HCT116 (cell line): Measurements from ENCODE around the gene NEO1. TPM values are rescaled to one million over a fixed set of nuclear protein-coding genes. Genes with fewer than 3 reads are reported as not detected.

Experiments
- ATAC-seq: fragments of 200-7000 bp; cut with Tn5 transposase; 2 replicates; pipeline ENCODE4 v1.9.1; 2020; ENCODE audit warnings: mild to moderate bottlenecking, moderate library complexity
- BruUV-seq: library from RNA; stranded (reverse); fragments of 400-500 nt; replicated peaks from 2 replicates; lab custom pipeline; 2021; lab: Mats Ljungman, UMichigan
- CTCF ChIA-PET: fragments of 300-600 bp; sonication (Branson Sonifier 250); formaldehyde crosslinking; loops from one replicate; lab custom pipeline; 2021; ENCODE audit warnings: antibody characterized with exemption; lab: Charles Lee
- POLR2A ChIA-PET: fragments of 300-600, 350-600 bp; sonication (Branson Sonifier 250); formaldehyde crosslinking; loops from one replicate; lab custom pipeline; 2021; ENCODE audit warnings: antibody characterized with exemption; lab: Charles Lee
- RAD21 ChIA-PET, 2 experiments: fragments of 300-600 bp; sonication (Branson Sonifier 250); formaldehyde crosslinking; loops; one replicate each; lab custom pipeline; 2023; ENCODE audit warnings: low total read pairs in 2 of 2; ENCODE audit not compliant: uncharacterized antibody in 2 of 2, unreplicated experiment in 2 of 2, low non-redundant PET in 1 of 2; lab: Charles Lee
- DNase-seq: peaks from one replicate; pipeline ENCODE4 v3.0.0-alpha.2; 2010; ENCODE audit warnings: low read depth, low spot score
- H2AFZ ChIP-seq: fragments of 200-600 bp; shearing (Covaris generic), sonication (generic); 2 replicates; pipeline ENCODE4 v1.6.1; 2017; ENCODE audit warnings: low read depth, mixed run types, mixed read lengths, antibody characterized with exemption, low read length; ENCODE audit not compliant: poor library complexity, severe bottlenecking
- H3K27ac ChIP-seq: 2 replicates; pipeline ENCODE4 v1.5.1; 2012; ENCODE audit warnings: low read depth, low read length
- H3K27me3 ChIP-seq: fragments of 200-600 bp; sonication (generic); 2 replicates; pipeline ENCODE4 v1.6.1; 2016; ENCODE audit warnings: mixed run types, low read length, mixed read lengths; ENCODE audit not compliant: insufficient read depth
- H3K36me3 ChIP-seq, 2 experiments: fragments of 200-500 bp in 1 of 2; fragments of 200-600 bp in 1 of 2; sonication (Bioruptor generic) in 1 of 2; sonication (generic) in 1 of 2; 2 replicates each; pipeline versions ENCODE4 v1.5.1 to v1.6.1; 2014 to 2016; ENCODE audit warnings: low read length in 2 of 2, inconsistent platforms in 1 of 2, mixed read lengths in 1 of 2, mixed run types in 1 of 2; ENCODE audit not compliant: insufficient read depth in 2 of 2, control insufficient read depth in 1 of 2
- H3K4me1 ChIP-seq, 2 experiments: fragments of 200-600 bp in 1 of 2; sonication (generic) in 1 of 2; 2 replicates each; pipeline versions ENCODE4 v1.5.1 to v1.6.1; 2012 to 2017; ENCODE audit warnings: low read length in 2 of 2, inconsistent platforms in 1 of 2, mild to moderate bottlenecking in 1 of 2, mixed read lengths in 1 of 2, mixed run types in 1 of 2, moderate library complexity in 1 of 2; ENCODE audit not compliant: insufficient read depth in 2 of 2, control insufficient read depth in 1 of 2
- H3K4me2 ChIP-seq: fragments of 200-600 bp; sonication (generic); 2 replicates; pipeline ENCODE4 v1.6.1; 2017; ENCODE audit warnings: mixed run types, low read length, mixed read lengths
- H3K4me3 ChIP-seq, 2 experiments: fragments of 200-600 bp in 1 of 2; sonication (generic) in 1 of 2; replicated peaks in 1 of 2; 2 replicates each; pipeline ENCODE4 v1.5.1; 2011 to 2016; ENCODE audit warnings: low read length in 2 of 2, control low read depth in 1 of 2, low read depth in 1 of 2, mild to moderate bottlenecking in 1 of 2, mixed read lengths in 1 of 2, mixed run types in 1 of 2
- H3K79me2 ChIP-seq: fragments of 200-600 bp; sonication (generic); 2 replicates; pipeline ENCODE4 v1.6.1; 2017; ENCODE audit warnings: mild to moderate bottlenecking, mixed run types, low read length, moderate library complexity, mixed read lengths; ENCODE audit not compliant: insufficient read depth
- H3K9ac ChIP-seq: fragments of 200-600 bp; sonication (generic); 2 replicates; pipeline ENCODE4 v1.6.1; 2016; ENCODE audit warnings: low read length, mixed read lengths
- H3K9me2 ChIP-seq: fragments of 200-600 bp; sonication (generic), shearing (Covaris generic); 2 replicates; pipeline ENCODE4 v1.6.1; 2017; ENCODE audit warnings: mixed run types, mild to moderate bottlenecking, moderate library complexity; ENCODE audit not compliant: insufficient read depth
- H3K9me3 ChIP-seq, 2 experiments: fragments of 200-500 bp in 1 of 2; fragments of 200-600 bp in 1 of 2; sonication (Bioruptor generic) in 1 of 2; sonication (generic) in 1 of 2; 2 replicates each; pipeline ENCODE4 v1.6.1; 2014 to 2017; ENCODE audit warnings: low read length in 2 of 2, mixed read lengths in 2 of 2, inconsistent platforms in 1 of 2, low read depth in 1 of 2, mild to moderate bottlenecking in 1 of 2, mixed run types in 1 of 2, moderate library complexity in 1 of 2; ENCODE audit not compliant: control insufficient read depth in 1 of 2, insufficient read depth in 1 of 2
- H4K20me1 ChIP-seq: fragments of 200-600 bp; sonication (generic), shearing (Covaris generic); 2 replicates; pipeline ENCODE4 v1.6.1; 2017; ENCODE audit warnings: mixed run types, mild to moderate bottlenecking, moderate library complexity; ENCODE audit not compliant: insufficient read depth
- ELF1 ChIP-seq: IDR thresholded peaks from 2 replicates; pipeline ENCODE4 v1.6.1; 2012; ENCODE audit warnings: low read depth, borderline replicate concordance
- FOSL1 ChIP-seq: IDR thresholded peaks from 2 replicates; pipeline ENCODE4 v1.6.1; 2012; ENCODE audit warnings: low read depth
- POLR2AphosphoS5 ChIP-seq: IDR thresholded peaks from 2 replicates; pipeline ENCODE4 v1.6.1; 2011; ENCODE audit warnings: mild to moderate bottlenecking, low read depth, low read length, moderate library complexity
- SIN3A ChIP-seq: IDR thresholded peaks from 2 replicates; pipeline ENCODE4 v1.6.1; 2012; ENCODE audit warnings: low read depth
- SP1 ChIP-seq: IDR thresholded peaks from 2 replicates; pipeline ENCODE4 v1.6.1; 2012; ENCODE audit warnings: low read depth
- SRF ChIP-seq: IDR thresholded peaks from 2 replicates; pipeline ENCODE4 v1.6.1; 2012; ENCODE audit warnings: low read depth
- TCF7L2 ChIP-seq: IDR thresholded peaks from 2 replicates; pipeline ENCODE4 v1.7.0; 2011; ENCODE audit warnings: borderline replicate concordance, inconsistent platforms; ENCODE audit not compliant: insufficient read depth, insufficient read length; ENCODE audit errors: extremely low read depth
- ZBTB33 ChIP-seq: IDR thresholded peaks from 2 replicates; pipeline ENCODE4 v1.6.1; 2011; ENCODE audit warnings: mild to moderate bottlenecking, low read length, moderate library complexity; ENCODE audit not compliant: insufficient replicate concordance; ENCODE audit errors: extremely low read depth
- intact Hi-C: fragments of 100-400 bp; cut with micrococcal nuclease; formaldehyde crosslinking; loops from 2 replicates; pipeline ENCODE4 v1.10.0; 2022
- total RNA-seq: library from RNA; stranded (reverse); gene quantifications from one replicate; pipeline ENCODE4 v1.2.1, GENCODE V29; 2021; ENCODE audit not compliant: unreplicated experiment
- TF ChIP-seq, protein P1 (sequence below), 3 experiments: fragments of 200-600 bp in 1 of 3; sonication (generic) in 1 of 3; IDR thresholded peaks in 2 of 3; conservative IDR thresholded peaks in 1 of 3; 2 replicates each; pipeline ENCODE4 v1.5.1; 2012 to 2017; ENCODE audit warnings: low read depth in 2 of 3, low read length in 2 of 3, antibody characterized with exemption in 1 of 3, borderline replicate concordance in 1 of 3, control low read depth in 1 of 3, mild to moderate bottlenecking in 1 of 3, mixed read lengths in 1 of 3, mixed run types in 1 of 3, moderate library complexity in 1 of 3; ENCODE audit not compliant: insufficient read depth in 1 of 3

The NEO1 gene
- total RNA-seq, 1 experiment from 2014 or later = 30.0 TPM

- intact Hi-C loops = no loop called here
- Histone ChIP-seq H3K4me2 (no peak overlapping the region), H3K27me3 (no peaks in the 10 kb centered on the region), H3K9me3 (no peaks in the 10 kb centered on the region), H2AFZ (no peak overlapping the region), H3K9me2 (no peaks in the 10 kb centered on the region), H3K36me3 (no peaks in the 10 kb centered on the region), H3K9ac (no peak overlapping the region), H3K4me1 (peaks cover 0 to 2% of the 10 kb centered on the region in 2 experiments; a peak in 1 of 4 replicates), H3K27ac (no peak overlapping the region), H3K79me2 (no peaks in the 10 kb centered on the region), H4K20me1 (no peaks in the 10 kb centered on the region), H3K4me3 (no peak overlapping the region)
- ChIA-PET RAD21 (no interaction called here), CTCF (no interaction called here), POLR2A (no interaction called here)
- BruUV-seq = no TSS peak
- no peak for ATAC-seq
- DNase-seq = no peak
- TF ChIP-seq ZBTB33 (no peak), FOSL1 (no peak), SP1 (no peak), SIN3A (no peak), TCF7L2 (no peak), ELF1 (no peak), SRF (no peak), POLR2AphosphoS5 (no peak)
- TF ChIP-seq, protein P1, sequence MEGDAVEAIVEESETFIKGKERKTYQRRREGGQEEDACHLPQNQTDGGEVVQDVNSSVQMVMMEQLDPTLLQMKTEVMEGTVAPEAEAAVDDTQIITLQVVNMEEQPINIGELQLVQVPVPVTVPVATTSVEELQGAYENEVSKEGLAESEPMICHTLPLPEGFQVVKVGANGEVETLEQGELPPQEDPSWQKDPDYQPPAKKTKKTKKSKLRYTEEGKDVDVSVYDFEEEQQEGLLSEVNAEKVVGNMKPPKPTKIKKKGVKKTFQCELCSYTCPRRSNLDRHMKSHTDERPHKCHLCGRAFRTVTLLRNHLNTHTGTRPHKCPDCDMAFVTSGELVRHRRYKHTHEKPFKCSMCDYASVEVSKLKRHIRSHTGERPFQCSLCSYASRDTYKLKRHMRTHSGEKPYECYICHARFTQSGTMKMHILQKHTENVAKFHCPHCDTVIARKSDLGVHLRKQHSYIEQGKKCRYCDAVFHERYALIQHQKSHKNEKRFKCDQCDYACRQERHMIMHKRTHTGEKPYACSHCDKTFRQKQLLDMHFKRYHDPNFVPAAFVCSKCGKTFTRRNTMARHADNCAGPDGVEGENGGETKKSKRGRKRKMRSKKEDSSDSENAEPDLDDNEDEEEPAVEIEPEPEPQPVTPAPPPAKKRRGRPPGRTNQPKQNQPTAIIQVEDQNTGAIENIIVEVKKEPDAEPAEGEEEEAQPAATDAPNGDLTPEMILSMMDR (IDR thresholded peaks at IDR 0.05 in 2 of 3, conservative IDR thresholded peaks at IDR 0.05 in 1 of 3; ENCODE audit: borderline replicate concordance in 1 of 3, insufficient read depth in 1 of 3, low read depth in 2 of 3, low read length in 2 of 3) = no peak
Measured at GRCh38 chr15:73338606-73339374, 286.5 kb downstream of the NEO1 start.
